Subcutaneous abdominal adipose tissue (tissue), 5 donors: Measurements from ENCODE around the gene ORC6.

ENCODE experiments used
- H3K27ac ChIP-seq: one replicate; pipeline ENCODE4 v1.7.0; 2013; ENCODE audit warnings: low read depth, mild to moderate bottlenecking, inconsistent platforms, low read length, moderate library complexity
- H3K27me3 ChIP-seq, 5 donors: one replicate each; pipeline ENCODE4 v1.7.0; 2013; ENCODE audit warnings: low read length in 5 of 5, inconsistent platforms in 1 of 5; ENCODE audit not compliant: control insufficient read depth in 5 of 5, insufficient read depth in 4 of 5
- H3K36me3 ChIP-seq, 5 donors: one replicate each; pipeline ENCODE4 v1.7.0; 2013; ENCODE audit warnings: low read length in 5 of 5; ENCODE audit not compliant: control insufficient read depth in 5 of 5, insufficient read depth in 5 of 5
- H3K4me1 ChIP-seq, 5 donors: one replicate each; pipeline ENCODE4 v1.7.0; 2013; ENCODE audit warnings: low read length in 5 of 5, mild to moderate bottlenecking in 3 of 5, moderate library complexity in 1 of 5; ENCODE audit not compliant: control insufficient read depth in 5 of 5, insufficient read depth in 5 of 5
- H3K4me3 ChIP-seq, 5 donors: one replicate each; pipeline ENCODE4 v1.7.0; 2013; ENCODE audit warnings: low read length in 5 of 5, low read depth in 1 of 5
- H3K9ac ChIP-seq, 5 donors: one replicate each; pipeline ENCODE4 v1.7.0; 2013; ENCODE audit warnings: low read length in 5 of 5, mild to moderate bottlenecking in 4 of 5, moderate library complexity in 3 of 5
- H3K9me3 ChIP-seq, 5 donors: one replicate each; pipeline ENCODE4 v1.7.0; 2013; ENCODE audit warnings: low read length in 5 of 5; ENCODE audit not compliant: control insufficient read depth in 5 of 5
- donor health status: healthy.
- donor health status: healthy.
- donor health status: healthy.
- donor health status: healthy.
- donor health status: healthy.

ORC6 gene

GRCh38 chr16:46730126-46730525 is 40.7 kb downstream of the ORC6 start:
- Histone ChIP-seq H3K4me1 (no peaks in the 10 kb centered on the region), H3K9ac (no peak overlapping the region), H3K27ac (no peak overlapping the region), H3K27me3 (no peaks in the 10 kb centered on the region), H3K4me3 (no peak overlapping the region), H3K9me3 (peaks cover 0 to 6% (median 4%) of the 10 kb centered on the region in 5 donors), H3K36me3 (no peaks in the 10 kb centered on the region)

GRCh38 chr16:46730801-46731690 is 41.6 kb downstream of the ORC6 start:
- Histone ChIP-seq H3K27ac (no peak overlapping the region), H3K27me3 (no peaks in the 10 kb centered on the region), H3K4me3 (no peak overlapping the region), H3K9ac (no peak overlapping the region), H3K9me3 (peaks cover 0 to 5% (median 0%) of the 10 kb centered on the region in 5 donors), H3K36me3 (no peaks in the 10 kb centered on the region), H3K4me1 (no peaks in the 10 kb centered on the region)

DNA sequence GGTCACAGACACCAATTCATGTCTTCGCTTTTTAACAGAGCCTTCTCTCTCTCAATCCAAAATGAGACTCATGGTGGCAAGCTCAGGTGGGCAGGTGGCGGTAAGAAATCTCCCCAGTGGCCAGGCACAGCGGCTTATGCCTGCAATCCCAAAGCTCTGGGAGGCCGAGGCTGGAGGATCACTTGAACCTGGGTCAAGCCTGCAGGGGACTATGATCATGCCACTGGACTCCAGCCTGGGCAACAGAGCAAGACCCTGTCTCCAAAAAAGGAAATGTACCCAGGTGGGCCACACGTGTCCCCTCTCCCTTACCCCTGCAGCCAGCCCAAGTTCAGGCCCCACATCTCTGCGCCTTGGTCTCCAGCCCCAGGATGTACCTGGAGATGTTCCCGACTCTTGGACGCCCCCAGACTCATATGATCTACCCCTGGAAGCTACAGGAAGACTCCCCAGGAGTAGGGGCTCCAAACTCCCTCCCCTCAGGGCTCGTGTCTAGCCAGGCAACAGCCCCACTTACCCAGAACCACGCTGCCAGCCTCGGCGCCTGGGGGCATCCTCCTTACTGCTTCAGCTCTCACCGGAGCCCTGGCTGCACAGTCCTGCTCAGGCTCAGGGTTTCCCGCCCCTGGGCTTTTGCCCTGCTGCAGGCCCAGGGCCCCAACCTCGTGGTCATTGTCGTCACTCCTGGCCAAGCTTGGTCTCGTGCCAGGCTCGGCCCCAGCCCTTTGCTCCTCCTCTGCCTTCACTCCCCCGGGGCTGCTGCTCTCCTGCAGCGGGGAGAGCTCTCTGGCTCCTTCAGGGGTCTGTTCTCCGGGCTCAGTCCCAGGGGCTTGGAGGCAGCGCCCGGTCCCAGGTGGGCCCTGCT is 42.5 kb downstream of the ORC6 start:
- peaks cover 0 to 5% (median 0%) of the 10 kb centered on the region in 5 donors for H3K9me3 ChIP-seq
- H3K36me3 ChIP-seq = no peaks in the 10 kb centered on the region
- peaks cover 0 to 2% (median 0%) of the 10 kb centered on the region in 5 donors for H3K4me1 ChIP-seq
- no peak overlapping the region for H3K4me3 ChIP-seq
- H3K9ac ChIP-seq = no peak overlapping the region
- no peaks in the 10 kb centered on the region for H3K27me3 ChIP-seq
- no peak overlapping the region for H3K27ac ChIP-seq

DNA sequence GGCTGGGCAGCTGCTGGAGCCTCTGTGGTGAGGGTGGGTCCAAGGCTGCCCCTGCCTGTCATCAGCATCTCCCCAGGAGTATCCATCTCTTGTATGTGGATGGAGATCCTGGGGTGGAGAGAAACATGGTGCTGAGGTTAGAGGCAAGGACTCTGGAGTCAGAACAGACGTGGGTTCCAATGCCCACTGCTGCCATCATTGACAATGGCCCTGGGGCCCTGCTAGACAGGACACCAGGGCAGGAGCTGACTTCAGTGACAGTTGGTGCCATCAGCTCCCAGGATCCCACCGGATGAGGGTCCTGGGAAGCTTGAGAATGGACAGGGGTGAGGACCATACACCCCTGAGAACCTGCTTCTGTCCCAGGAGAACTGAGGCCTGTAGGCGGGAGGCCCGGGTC is 43.1 kb downstream of the ORC6 start:
- H3K9ac ChIP-seq = no peak overlapping the region
- no peaks in the 10 kb centered on the region for H3K27me3 ChIP-seq
- H3K4me1 ChIP-seq = peaks cover 0 to 2% (median 0%) of the 10 kb centered on the region in 5 donors
- no peaks in the 10 kb centered on the region for H3K9me3 ChIP-seq
- no peak overlapping the region for H3K27ac ChIP-seq
- H3K4me3 ChIP-seq = no peak overlapping the region
- no peaks in the 10 kb centered on the region for H3K36me3 ChIP-seq

- H3K4me3 ChIP-seq = no peak overlapping the region
- H3K9ac ChIP-seq = no peak overlapping the region
- no peaks in the 10 kb centered on the region for H3K9me3 ChIP-seq
- no peaks in the 10 kb centered on the region for H3K27me3 ChIP-seq
- H3K36me3 ChIP-seq = no peaks in the 10 kb centered on the region
- peaks cover 0 to 2% (median 0%) of the 10 kb centered on the region in 5 donors for H3K4me1 ChIP-seq
- H3K27ac ChIP-seq = no peak overlapping the region
Observed at GRCh38 chr16:46733319-46733830, 43.9 kb downstream of the ORC6 start.

DNA sequence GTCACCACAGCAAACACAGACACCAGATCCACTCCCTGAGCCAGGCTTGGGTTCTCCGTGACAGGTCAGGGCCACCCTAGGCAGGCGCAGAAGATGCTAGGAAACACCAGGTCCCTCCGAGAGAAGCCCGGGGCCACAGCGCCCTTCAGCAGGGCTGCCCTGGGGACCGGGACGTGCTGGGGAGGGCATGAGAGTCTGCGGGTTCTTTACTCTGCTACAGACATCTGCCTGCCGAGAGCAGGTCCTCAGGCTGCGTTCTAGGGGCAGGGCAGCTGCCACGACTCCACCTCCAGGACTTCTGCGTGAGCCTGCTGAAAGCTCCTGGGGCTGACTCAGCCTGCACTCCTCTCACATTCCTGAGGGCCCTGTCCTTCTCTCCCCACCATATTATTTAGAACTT is 47.2 kb downstream of the ORC6 start:
- Histone ChIP-seq H3K4me1 (peaks cover 0 to 2% (median 0%) of the 10 kb centered on the region in 5 donors), H3K27me3 (no peaks in the 10 kb centered on the region), H3K36me3 (no peaks in the 10 kb centered on the region), H3K9ac (no peak overlapping the region), H3K4me3 (no peak overlapping the region), H3K27ac (no peak overlapping the region), H3K9me3 (no peaks in the 10 kb centered on the region)

GRCh38 chr16:46737621-46738214 is 48.3 kb downstream of the ORC6 start:
- Histone ChIP-seq H3K27me3 (no peaks in the 10 kb centered on the region), H3K27ac (no peak overlapping the region), H3K36me3 (no peaks in the 10 kb centered on the region), H3K4me1 (peaks cover 0 to 2% (median 0%) of the 10 kb centered on the region in 5 donors), H3K9me3 (no peaks in the 10 kb centered on the region), H3K4me3 (no peak overlapping the region), H3K9ac (no peak overlapping the region)

DNA sequence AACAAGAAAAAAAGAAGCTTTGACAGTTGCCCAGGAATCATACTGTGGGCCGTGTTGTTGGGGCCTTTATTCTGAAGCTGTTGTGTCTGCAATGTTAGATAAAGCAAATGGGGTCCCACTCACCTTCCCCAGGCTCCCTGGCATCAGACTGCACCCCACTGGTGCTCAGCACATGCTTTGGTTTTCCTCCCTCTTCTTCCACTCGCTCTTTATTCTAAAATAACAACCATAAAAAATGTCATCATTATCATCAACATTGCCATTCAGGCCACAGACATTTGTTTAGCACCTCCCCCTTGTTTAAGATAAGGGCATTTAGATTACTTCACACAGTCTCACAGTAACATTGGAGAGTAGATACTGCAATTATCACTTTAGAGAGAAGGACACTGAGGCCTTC is 50.5 kb downstream of the ORC6 start:
- Histone ChIP-seq H3K9me3 (no peaks in the 10 kb centered on the region), H3K27me3 (peaks cover 0 to 4% (median 0%) of the 10 kb centered on the region in 5 donors), H3K4me3 (no peak overlapping the region), H3K9ac (no peak overlapping the region), H3K27ac (no peak overlapping the region), H3K4me1 (peaks cover 0 to 7% (median 2%) of the 10 kb centered on the region in 5 donors), H3K36me3 (no peaks in the 10 kb centered on the region)

DNA sequence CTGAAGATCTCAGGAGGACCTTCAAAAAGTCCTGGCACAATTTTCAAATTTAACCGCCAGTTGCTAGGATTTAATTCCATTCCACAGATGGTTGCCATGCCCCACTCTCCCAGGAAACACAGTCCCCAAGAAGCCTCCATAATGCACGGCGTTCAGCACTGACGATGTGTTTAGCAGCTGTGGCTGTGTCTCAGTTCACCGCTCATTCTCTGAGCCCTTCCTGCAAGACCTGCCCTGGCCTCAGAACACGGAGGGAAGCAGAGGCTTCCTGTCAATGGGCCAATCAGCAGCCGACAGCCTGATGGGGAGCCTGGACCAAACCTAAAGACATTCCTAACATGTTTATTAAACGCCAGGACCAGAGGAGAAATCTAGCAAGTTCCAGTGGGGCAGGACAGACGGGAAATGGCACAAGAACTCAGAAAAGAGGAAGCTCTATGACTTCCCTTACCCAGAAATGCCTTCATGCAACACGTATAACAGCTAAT is 53.8 kb downstream of the ORC6 start:
- Histone ChIP-seq H3K36me3 (no peaks in the 10 kb centered on the region), H3K4me3 (peak overlapping the region in 1 of 5 donors; percentile 32), H3K27ac (no peak overlapping the region), H3K27me3 (peaks cover 0 to 4% (median 0%) of the 10 kb centered on the region in 5 donors), H3K9ac (peak overlapping the region in 1 of 5 donors; percentile 16), H3K9me3 (no peaks in the 10 kb centered on the region), H3K4me1 (peaks cover 0 to 7% (median 0%) of the 10 kb centered on the region in 5 donors)
